GM21447 (cell line): Measurements from ENCODE around the gene DPP10.
"Not testable (repeated sequence)": the region's sequence is repeated elsewhere in the genome, so short reads cannot be mapped to it uniquely, and the experiment has no call there.

ENCODE experiments used
- ATAC-seq: cut with Tn5 transposase; IDR thresholded peaks from one replicate; pipeline ENCODE4 v1.9.1; 2021; ENCODE audit not compliant: unreplicated experiment

DPP10 gene

GRCh38 chr2:114937366-114937930 is 495.0 kb downstream of the DPP10 start:
- ATAC-seq: no peak

GRCh38 chr2:114940785-114941458 is 498.5 kb downstream of the DPP10 start:
- ATAC-seq: no peak

DNA sequence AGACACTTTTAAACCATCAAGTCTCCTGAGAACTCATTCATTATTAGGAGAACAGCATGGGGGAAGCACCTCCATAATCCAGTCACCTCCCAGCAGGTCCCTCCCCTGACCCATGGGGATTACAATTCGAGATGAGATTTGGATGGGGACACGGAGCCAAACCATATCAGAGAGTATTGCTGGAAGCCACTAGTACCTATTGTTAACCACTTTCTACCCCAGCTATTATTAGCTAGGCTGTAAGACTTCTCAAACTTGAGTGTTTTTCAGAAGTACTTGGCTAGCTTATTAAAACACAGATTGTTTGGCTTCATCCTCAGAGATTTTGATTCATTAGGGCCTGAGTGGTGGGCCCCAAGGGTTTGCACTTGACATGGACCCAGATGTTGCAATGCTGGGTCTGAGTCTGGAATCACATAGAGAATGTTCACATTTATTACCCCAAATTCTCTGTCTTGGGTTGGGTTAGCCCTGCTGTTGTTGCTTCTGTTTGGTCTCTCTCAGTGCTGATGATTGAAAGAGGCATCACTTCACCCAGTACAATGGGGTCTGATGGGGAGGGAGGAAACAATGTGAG is 506.9 kb downstream of the DPP10 start:
- no peak for ATAC-seq

GRCh38 chr2:114960389-114960788 is 517.9 kb downstream of the DPP10 start:
- no peak for ATAC-seq

DNA sequence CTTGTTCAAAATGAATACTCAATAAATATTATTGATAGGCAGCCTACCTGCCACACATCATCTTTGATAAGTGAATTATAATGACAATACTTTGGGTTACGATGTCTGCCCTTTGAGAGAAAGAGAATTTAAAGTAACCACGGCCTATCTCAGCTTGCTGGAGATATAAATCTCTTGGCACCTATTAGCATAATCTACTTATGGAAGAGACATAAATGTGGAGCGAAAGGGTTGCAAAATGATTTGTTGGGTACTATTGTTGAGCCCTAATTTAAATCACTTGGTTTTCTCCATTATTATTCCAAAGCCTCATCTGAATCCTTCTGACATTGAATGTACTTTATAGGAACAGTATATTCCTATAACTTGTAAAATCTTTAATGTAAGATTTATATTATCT is 520.1 kb downstream of the DPP10 start:
- ATAC-seq: no peak

- no peak for ATAC-seq
These were observed 526.4 kb downstream of the DPP10 start for GRCh38 chr2:114968748-114969400.

- ATAC-seq: not testable (repeated sequence)
These were observed 561.9 kb downstream of the DPP10 start for GRCh38 chr2:115004321-115004720.

DNA sequence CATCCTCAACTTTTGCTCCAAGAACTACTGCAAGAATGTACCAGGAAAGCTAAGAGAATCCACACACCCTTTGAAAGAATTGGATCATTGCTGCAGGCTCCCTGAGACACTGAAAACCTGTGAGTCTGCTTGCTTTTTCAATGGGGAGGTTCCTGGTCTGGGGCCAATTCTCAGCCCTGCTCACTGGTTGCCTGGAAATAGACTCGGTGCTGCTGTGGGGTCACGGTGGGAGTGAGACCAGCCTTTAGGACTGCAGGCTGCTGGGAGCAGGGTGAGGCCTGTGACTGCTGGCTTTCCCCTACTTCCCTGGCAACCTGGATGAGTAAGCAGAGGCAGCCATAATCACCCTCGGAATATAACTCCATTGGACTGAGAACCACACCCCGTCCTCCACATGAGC is 569.3 kb downstream of the DPP10 start:
- ATAC-seq: no peak

- ATAC-seq: not testable (repeated sequence)
These were observed 579.6 kb downstream of the DPP10 start for GRCh38 chr2:115022013-115022412.

GRCh38 chr2:115034801-115035200 is 592.4 kb downstream of the DPP10 start:
- no peak for ATAC-seq

GRCh38 chr2:115036818-115037217 is 594.4 kb downstream of the DPP10 start:
- ATAC-seq: no peak

GRCh38 chr2:115057473-115057872 is 615.0 kb downstream of the DPP10 start:
- ATAC-seq: no peak

GRCh38 chr2:115070002-115070401 is 627.6 kb downstream of the DPP10 start:
- no peak for ATAC-seq

DNA sequence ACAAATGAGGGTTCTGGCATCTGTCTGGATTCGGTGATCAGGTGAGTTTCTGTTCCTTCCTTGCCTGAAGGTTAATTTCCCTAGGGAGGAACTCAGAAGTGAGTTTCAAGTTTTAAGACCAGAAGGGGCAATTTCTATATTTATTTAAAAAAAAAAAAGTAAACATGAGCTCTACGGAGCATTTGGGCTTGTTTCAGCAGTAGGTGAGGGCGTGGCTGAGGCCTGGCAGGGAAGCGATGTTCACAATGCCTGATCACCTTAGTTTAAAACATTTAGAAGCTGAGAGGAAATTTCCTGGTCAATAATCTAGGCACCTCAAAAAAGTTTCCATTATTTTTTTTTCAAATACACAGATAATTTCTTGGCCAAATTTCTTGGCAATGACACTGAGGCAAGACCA is 629.1 kb downstream of the DPP10 start:
- no peak for ATAC-seq

DNA sequence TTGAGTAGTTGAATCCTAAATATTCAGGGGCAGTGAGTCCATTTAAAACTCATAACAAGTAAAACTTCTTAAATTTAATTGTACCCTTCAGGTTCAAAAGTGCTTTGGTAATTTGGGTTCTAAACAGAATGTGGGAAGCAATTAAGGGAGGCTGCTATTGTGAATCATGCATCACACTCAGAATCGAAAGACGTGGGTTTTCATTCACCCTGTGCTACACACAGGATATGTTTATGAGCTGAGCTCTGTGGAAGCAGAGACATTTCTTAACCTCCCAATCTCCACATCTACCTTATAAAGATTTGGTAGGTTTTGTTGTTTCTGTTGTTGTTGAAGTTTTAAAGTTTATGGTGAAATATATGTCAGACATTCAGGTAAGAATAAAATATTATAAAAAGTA is 633.4 kb downstream of the DPP10 start:
- no peak for ATAC-seq

DNA sequence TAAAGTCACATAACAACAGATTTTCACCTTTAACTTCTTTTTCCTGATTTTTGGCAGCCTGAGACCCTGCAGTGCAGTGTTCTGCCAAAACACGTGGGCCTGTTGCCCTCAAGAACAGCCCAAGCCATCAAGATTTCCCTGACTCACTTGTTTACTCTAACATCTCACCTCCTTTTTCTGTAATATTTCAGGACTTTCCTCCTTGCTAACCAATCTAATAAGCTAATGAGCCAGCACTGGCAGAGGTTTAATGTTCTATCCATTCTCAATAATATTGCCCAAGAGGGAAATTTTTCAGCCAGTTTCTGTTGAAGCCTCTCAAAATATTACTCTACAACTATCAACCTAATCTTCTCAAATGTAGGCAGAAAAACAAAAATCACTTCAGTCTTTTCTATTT is 635.2 kb downstream of the DPP10 start:
- ATAC-seq: no peak

GRCh38 chr2:115083225-115083624 is 640.8 kb downstream of the DPP10 start:
- no peak for ATAC-seq

DNA sequence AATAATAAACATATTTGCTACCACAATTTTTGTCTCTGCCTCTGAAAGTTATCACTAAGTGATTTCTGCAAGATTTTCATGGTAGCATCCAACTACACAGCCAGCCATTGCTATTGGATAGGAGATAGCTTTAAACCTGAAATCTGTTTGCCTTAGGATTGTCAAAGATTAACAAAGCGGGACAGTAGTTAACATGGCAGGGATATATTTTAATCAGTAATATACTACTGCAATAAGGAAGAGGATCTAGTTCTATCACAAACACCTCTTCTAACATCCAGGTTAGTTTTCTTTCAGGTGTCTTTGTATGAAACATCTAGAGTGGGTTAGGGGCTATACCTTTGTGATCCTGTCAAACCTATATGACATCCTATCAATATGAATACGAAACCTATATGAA is 641.3 kb downstream of the DPP10 start:
- ATAC-seq: no peak

DNA sequence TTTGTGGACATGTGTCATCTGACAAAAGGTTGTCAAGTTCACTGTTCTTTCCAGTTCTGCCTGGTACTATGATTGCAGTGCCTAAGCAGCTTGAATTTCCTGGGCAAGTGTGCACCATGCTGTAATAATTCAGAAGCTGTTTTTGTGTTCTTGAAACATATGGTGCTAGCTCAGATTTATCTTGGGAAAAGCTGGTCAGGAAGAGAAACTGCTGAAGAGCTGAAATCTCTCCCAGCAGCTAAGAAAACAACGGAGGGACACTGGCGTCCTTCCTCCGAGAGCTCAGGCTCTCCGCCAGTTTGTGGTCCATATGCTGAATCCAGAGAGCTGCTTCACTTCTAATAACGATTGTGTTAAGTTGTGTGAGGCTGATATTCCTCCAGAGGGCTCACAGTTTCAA is 642.0 kb downstream of the DPP10 start:
- no peak for ATAC-seq

GRCh38 chr2:115086051-115086620 is 643.7 kb downstream of the DPP10 start:
- ATAC-seq: not testable (repeated sequence)

- ATAC-seq: no peak
These were observed 652.0 kb downstream of the DPP10 start for GRCh38 chr2:115094441-115094840.

GRCh38 chr2:115105966-115106365 is 663.5 kb downstream of the DPP10 start:
- no peak for ATAC-seq
